Activated CD8-positive, alpha-beta memory T cell treated with anti-CD3 and anti-CD28 coated beads for 36 hours (primary cell): ENCODE data around the gene PRSS22. TPM values are rescaled to one million over a fixed set of nuclear protein-coding genes. Genes with fewer than 3 reads are reported as not detected.

Experiments
- CTCF ChIA-PET: fragments of 350-600 bp; sonication (Branson Sonifier 250); formaldehyde crosslinking; loops from one replicate; lab custom pipeline; 2021; ENCODE audit warnings: antibody characterized with exemption; lab: Charles Lee
- POLR2A ChIA-PET: fragments of 350-600 bp; sonication (Branson Sonifier 250); formaldehyde crosslinking; loops from one replicate; lab custom pipeline; 2021; ENCODE audit warnings: antibody characterized with exemption; lab: Charles Lee
- total RNA-seq, 2 experiments: library from RNA; stranded (reverse); gene quantifications; one replicate each; pipeline ENCODE4 v1.2.3, GENCODE V29; 2021

Gene PRSS22
- total RNA-seq, 2 experiments from 2014 or later, result not detected

- ChIA-PET CTCF (interaction anchor here (0.6 to 1.2 kb wide), 3 partner anchors 10 to 20 kb away, joined by 3 to 4 read pairs (median 3); no protein-coding TSS in a partner anchor), POLR2A (no interaction called here)
Measured at GRCh38 chr16:2858245-2859025, 465 bp upstream of the PRSS22 start.

DNA sequence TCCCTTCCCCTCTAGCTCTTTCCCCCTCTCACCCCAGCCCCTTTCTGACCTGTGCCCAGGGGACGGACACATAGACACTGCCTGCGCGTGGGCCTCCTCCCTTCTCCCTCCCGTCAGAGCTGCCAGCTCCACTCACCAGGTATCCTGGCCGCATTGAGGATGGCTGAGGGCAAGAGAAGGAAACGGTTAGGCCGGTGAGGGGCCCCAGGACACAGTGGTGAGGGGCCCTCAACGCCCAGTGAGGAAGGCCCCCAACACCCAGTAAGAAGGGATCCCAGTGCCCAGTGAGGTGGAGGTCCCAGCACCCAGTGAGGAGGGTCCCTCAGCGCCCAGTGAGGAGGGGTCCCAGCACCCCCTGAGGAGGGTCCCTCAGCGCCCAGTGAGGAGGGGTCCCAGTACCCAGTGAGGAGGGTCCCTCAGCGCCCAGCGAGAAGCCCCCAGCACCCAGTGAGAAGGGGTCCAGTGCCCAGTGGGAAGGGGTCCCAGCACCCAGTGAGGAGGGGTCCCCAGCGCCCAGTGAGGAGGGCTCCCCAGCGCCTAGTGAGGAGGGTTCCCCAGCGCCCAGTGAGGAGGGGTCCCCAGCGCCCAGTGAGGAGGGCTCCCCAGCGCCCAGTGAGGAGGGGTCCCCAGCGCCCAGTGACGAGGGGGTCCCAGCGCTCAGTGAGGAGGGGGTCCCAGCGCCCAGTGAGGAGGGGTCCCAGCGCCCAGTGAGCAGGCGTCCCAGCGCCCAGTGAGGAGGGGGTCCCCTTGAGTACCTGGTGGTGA, 1.1 kb downstream of the PRSS22 start:
- CTCF ChIA-PET, result interaction anchor here (0.7 to 0.9 kb wide), 3 partner anchors 11 to 518 kb away, joined by 3 to 4 read pairs (median 3); no protein-coding TSS in a partner anchor

DNA sequence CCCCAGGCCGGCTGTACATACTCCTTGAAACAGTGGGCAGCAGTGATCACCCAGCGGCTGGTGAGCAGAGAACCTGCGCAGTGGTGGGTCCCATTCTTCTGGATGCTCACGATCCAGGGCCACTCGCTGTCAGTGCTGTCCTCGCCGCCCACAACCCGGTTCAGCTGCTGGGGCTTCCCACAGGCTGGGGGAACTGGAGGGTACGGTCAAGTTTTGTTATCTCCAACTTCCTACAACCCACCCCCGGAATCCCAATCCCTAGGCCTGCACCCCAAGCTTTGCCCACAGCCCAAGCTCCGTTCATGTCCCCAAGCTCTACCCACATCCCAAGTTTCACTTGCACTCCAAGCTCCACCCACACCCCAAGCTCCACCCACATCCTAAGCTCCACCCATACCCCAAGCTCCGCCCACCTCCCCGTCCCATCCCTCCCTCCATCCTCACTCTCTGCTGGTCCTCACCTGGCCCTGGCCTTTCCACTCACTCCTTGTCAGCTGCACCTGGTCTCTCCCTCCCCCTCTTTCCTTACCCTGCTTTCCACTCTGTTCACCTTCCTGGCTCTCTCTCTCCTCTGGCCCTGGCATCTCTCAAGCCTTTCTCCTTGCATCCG, 1.8 kb downstream of the PRSS22 start:
- CTCF ChIA-PET, result interaction anchor here (0.7 to 0.9 kb wide), 3 partner anchors 12 to 517 kb away, joined by 3 to 4 read pairs (median 3); no protein-coding TSS in a partner anchor
- POLR2A ChIA-PET, result interaction anchor here (0.8 kb wide), 1 partner anchor 12 kb away, joined by 6 read pairs; no protein-coding TSS in a partner anchor

More for the DNA sequence above, 1.1 kb downstream of the PRSS22 start:
- POLR2A ChIA-PET, result interaction anchor here (0.8 kb wide), 1 partner anchor 11 kb away, joined by 6 read pairs; no protein-coding TSS in a partner anchor

DNA sequence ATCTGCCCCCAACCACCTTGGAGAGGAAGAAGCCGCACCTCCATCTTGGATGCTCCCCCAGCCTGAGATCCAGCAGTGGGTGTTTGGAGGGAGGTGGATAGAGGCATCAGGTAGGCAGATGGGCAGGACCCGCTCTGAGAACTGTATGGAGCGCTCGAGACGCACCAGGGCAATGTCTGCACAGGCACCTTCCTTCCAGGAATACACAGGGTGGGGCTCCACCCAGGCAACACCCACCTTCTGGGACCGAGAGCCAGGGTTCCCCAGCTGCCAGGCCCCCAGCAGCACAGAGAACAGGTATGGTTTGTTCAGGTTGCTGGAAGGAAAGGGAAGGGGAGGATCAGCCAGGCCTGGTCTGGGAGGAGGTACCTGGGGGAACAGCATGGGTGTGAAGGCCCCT, 2.4 kb downstream of the PRSS22 start:
- POLR2A ChIA-PET, result no interaction called here
- CTCF ChIA-PET, result interaction anchor here (1.2 kb wide), 1 partner anchor 71 kb away, joined by 3 read pairs; no protein-coding TSS in a partner anchor

DNA sequence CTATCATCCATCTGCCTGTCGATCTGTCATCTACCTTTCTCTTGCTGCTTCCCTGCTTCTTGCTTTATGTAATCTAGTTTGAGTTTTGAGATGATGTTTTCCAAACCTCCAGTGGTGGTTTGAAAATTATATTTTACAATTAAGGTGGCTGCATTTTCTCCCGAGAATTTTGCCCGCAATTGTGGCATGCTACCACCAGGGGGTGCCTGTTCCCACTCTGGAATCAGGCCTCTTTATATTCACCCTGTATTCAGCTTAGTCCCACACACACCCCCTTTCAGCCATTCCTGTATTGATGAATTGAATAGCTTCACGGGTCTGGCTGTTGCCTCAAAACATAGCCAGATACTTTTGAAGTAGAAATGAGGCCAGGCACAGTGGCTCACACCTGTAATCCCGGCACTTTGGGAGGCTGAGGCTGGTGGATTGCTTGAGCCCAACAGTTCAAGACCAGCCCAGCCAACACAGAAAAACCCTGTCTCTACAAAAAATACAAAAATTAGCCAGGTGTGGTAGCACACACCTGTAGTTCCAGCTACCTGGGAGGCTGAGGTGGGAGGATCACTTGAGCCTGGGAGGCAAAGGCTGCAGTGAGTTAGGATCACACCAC, 3.2 kb downstream of the PRSS22 start:
- CTCF ChIA-PET, result interaction anchor here (0.6 to 1.5 kb wide), 6 partner anchors 12 to 90 kb away, joined by 3 to 9 read pairs (median 4); no protein-coding TSS in a partner anchor
- POLR2A ChIA-PET, result no interaction called here

DNA sequence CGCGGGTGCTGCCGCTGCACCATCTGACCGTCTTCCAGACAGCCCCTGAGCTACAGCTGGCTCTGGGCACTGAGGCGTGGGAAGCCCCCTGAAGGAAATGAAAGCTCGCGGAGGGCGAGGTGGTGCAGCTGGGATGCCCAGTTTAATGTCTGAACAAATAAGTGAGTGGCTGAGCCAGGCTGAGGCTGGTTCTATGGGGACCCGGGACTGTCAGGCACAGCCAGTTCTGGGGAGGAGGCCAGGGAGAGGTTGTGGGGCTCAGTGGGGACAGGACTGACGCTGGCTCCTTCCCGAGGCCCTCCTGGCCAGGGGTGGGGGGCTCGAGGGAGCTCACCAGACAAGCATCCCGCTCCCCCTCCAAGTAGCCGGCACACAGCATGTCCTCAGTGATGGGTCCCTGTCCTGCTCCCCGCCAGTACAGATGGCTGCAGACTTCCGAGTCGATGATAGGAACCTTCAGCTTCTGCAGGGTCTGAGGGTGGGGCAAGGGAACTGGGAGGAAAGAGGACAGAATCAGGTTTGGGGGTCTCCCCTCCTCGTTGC, 4.4 kb downstream of the PRSS22 start:
- POLR2A ChIA-PET, result no interaction called here
- CTCF ChIA-PET, result interaction anchor here (0.5 to 1.5 kb wide), 3 partner anchors 10 to 33 kb away, joined by 3 to 9 read pairs (median 3); no protein-coding TSS in a partner anchor

DNA sequence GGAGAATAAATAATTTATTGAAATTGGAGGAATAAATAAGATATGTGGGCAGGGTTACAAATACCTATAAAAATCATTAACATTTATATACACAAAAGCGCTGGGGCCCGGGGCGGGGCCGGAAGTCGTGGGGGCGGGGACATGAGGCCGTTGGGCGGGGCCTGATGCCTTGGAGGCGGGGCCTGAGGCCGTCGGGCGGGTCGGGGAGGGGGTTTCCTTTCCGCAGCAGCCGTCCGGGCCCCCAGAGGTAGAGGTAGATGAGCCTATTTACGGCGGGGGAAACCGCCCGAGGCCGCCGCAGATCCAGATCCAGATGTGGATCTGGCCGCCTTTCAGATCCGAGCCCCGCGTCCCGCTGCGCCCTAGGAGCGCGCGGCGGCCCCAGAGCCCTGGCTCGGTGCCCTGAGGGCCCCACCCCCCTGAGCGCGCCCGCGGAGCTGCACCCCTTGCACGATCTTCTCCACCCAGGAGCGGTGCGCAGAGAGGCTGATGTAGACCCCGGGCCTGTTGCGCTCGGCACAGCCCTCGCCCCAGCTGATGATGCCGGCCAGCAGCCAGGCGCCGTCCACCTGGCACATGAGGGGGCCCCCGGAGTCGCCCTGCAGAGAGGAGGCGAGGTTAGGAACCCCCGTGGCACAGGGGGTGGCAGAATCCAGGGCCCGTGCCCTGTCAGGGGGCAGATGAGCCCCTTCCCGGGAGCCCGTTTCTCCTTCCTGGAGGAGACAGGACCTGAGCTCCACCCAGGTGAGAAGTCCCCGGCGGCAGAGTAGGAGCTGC, 5.1 kb downstream of the PRSS22 start:
- CTCF ChIA-PET, result no interaction called here
- POLR2A ChIA-PET, result no interaction called here

DNA sequence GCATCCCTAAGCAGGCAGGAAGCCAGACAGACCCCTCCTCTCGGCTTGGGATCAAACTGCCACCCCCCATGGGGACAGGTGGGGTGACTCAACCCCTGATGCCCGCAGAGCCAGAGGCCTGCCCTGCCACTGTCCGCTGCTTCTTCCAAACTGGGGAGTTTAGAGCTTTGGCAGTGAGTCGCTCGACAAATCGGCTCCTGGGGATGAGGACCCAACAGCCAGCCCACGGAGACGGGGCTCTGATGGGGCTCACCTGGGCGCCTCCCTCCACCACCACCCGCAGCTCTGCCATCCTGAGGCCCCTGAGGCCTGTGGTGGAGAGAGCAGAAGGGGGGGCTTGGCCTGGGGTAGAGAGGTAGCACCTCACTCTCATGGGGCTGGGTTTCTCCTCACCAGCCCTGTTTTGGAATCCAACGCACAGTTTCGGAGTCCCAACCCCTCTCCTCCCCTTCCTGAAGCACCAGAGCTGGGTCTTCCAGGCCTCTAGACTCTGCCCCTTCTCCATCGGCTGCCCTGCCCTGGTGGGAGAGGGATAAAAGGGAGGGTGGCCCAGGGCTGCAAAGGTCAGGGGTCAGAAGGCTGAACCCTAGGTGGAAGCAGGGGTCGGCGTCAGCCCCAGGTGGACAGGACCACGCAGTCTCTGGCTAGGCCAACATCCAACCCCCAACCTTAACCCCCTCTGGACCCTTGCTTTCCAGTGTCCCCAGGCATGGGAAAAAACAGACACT, 5.8 kb downstream of the PRSS22 start:
- CTCF ChIA-PET, result no interaction called here
- POLR2A ChIA-PET, result no interaction called here

DNA sequence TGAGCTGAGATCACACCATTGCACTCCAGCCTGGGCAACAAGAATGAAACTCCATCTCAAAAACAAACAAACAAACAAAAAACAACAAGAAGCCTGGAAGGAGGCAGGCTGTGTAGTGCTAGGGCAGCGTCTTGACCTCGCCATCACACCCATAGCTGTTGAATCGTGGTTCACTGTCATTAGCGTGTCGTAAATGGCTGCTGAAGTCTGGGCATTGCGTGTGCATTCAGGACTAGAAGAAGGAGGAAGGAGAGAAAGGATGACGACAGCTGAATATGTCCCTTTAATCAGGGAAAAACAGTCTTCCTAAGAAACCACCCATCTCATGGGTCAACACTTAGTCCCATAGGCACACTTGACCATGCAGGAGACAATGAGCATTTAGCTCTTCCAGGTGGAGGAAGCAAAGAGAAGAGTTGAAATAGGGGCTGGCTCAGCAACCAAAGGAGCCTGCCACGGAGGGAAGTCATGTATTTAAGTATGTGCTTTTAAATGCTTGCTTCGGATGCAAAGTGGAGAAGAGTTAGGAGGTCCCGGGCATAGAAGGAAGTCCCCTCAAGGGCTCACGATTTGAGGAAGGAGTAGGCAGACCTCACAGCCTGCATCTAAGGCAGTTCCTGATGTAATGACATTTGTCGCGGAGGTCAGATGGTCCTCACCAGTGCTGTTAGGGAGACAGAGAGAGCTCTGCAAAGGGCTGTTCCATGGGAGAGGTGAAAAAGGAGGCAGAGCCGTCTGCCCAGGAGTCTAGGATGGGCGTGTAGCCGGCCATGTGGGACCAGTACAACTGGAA, 8.8 kb downstream of the PRSS22 start:
- POLR2A ChIA-PET, result no interaction called here
- CTCF ChIA-PET, result no interaction called here

GRCh38 chr16:2846511-2847310, 11.3 kb downstream of the PRSS22 start:
- POLR2A ChIA-PET, result no interaction called here
- CTCF ChIA-PET, result interaction anchor here (0.9 kb wide), 1 partner anchor 8 kb away, joined by 3 read pairs; no protein-coding TSS in a partner anchor

GRCh38 chr16:2845116-2845515, 12.9 kb downstream of the PRSS22 start:
- ChIA-PET CTCF (interaction anchor here (1.1 kb wide), 1 partner anchor 23 kb away, joined by 4 read pairs; no protein-coding TSS in a partner anchor), POLR2A (interaction anchor here (1.2 kb wide), 1 partner anchor 60 kb away, joined by 3 read pairs; no protein-coding TSS in a partner anchor)

DNA sequence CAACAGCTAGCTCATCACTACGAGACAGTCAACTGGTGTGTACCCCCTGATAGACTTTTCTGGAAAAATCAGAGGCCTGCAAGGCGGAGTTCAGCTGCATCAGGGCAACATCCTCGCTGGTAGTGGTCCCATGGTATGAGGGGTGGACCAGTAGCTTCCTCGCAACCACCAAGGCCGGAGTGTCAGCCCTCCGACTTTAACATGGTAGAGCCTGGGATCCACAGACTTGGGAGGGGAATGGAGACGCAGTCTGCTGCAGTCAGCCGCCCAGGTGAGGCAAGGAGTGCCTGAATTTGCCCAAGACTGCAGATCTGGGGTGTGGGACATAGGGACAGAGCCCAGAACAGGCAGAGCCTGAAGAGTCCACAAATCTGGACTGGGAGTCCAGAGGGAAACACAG, 14.4 kb downstream of the PRSS22 start:
- POLR2A ChIA-PET, result no interaction called here
- CTCF ChIA-PET, result interaction anchor here (0.7 to 1.9 kb wide), 2 partner anchors 11 to 25 kb away, joined by 3 to 9 read pairs; no protein-coding TSS in a partner anchor

GRCh38 chr16:2842340-2843000, 15.5 kb downstream of the PRSS22 start:
- POLR2A ChIA-PET, result interaction anchor here (1.3 kb wide), 1 partner anchor 25 kb away, joined by 5 read pairs; no protein-coding TSS in a partner anchor
- CTCF ChIA-PET, result interaction anchor here (0.7 to 1.9 kb wide), 8 partner anchors 12 to 124 kb away, joined by 3 to 9 read pairs (median 4); no protein-coding TSS in a partner anchor

DNA sequence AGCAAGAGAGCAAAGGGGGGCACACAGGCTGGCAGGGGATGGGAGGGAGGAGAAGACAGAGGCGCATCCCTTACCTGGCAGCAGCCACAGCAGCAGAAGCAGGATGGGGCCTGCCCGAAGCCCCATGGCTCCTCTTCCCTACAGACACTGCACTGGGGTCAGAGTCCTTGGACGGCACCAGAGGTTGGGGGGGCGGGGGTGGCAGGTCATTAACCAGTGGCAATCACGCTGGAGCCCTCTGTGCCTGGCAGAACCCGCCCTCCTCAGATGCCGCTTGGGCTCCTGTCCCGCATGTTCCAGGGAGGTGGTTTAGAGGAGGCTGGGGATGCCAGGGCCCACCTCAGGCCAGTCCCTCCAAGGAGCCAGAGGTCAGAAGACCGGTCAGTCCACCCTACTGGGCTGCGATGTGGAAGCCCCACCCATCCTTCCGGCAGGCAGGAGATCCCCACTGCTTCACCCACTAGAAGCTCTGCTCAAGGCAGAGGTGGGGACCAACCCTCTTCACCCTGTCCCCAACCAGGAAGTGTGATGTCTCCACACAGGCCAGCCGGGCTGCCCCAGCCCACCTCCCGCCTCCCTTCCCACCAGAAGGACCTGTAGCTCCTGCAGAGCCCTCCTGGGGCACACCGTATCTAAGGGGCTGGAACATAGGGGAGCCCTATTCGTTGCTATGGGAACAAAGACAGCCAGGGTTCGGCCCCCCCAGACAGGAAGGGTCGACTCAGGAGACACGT, 16.2 kb downstream of the PRSS22 start:
- POLR2A ChIA-PET, result interaction anchor here (1.3 kb wide), 1 partner anchor 26 kb away, joined by 5 read pairs; no protein-coding TSS in a partner anchor
- CTCF ChIA-PET, result interaction anchor here (0.7 to 1.9 kb wide), 8 partner anchors 13 to 123 kb away, joined by 3 to 9 read pairs (median 4); no protein-coding TSS in a partner anchor
